GM18505 (cell line): ENCODE data around the gene C1orf21.

Source experiments
- ATAC-seq: cut with Tn5 transposase; IDR thresholded peaks from one replicate; pipeline ENCODE4 v1.9.1; 2021; ENCODE audit not compliant: unreplicated experiment
- POLR2A ChIP-seq: IDR thresholded peaks from 4 replicates; pipeline ENCODE4 v1.6.1; 2011; ENCODE audit warnings: borderline replicate concordance; ENCODE audit not compliant: insufficient read depth, insufficient read length; ENCODE audit errors: extremely low read depth

Gene C1orf21

GRCh38 chr1:184482136-184482535, 95.3 kb downstream of the C1orf21 start:
- TF ChIP-seq POLR2A: no peak
- no peak for ATAC-seq

DNA sequence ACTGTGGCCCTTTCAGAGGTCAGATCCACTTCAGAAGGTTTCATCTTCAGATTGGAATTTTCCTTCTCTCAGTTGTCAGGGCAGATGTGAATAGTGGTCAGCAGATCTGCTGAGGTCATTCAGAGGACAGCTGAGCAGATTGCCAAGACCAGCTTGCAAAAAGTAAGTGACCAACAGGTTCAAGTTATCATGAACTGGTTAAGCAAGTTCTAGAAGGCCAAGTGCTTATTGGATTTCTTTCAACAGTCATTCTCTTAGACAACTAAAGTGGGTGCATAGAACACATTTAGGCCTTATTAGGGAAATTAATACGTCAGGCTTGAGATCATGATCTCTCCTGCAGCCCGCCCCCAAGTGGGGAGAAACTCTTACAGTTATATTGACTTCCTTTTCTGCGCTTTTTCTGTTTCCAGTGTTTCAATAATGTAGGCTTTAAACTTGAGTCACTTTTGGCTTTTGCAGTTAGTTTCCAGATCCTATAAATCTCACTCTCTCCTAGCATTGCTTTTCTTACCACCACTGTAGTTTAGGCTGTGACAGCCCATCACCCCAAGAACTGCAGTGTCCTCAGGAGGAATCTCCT, 96.4 kb downstream of the C1orf21 start:
- no peak for TF ChIP-seq POLR2A
- no peak for ATAC-seq

- no peak for TF ChIP-seq POLR2A
- ATAC-seq: no peak
These were observed 99.2 kb downstream of the C1orf21 start for GRCh38 chr1:184485751-184486723.

DNA sequence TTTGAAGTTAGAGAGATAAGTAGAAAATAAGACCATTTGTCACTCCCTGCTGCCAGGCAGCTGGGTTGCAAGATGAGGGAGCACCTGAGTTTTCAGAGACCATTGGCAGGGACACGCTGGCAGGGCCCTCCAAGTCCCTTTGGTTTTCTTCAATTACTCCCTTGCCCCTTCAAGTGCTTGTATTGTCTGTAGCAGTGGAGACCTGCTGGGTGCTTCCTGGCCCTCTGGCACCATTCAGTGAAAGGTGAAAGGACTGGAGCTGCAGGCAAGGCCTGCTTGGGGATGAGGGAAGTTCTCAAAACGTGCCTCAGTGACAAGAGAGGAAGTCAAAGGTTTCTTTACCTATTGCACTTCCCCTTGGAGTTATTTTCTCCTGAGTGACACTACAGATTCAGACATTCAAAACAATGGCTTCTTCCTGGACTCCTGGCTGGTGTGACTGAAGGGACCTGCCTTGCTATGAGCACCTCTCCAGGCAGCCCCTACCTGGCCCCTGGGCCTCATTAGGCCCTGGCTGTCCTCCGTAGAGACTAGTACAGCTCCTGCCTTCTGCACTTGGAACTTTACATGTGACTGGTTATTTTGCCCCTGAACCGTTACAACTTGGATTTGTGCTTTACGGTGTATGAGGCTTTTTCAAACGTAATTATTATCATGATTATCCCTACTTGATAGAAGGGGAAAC, 100.1 kb downstream of the C1orf21 start:
- no peak for ATAC-seq

GRCh38 chr1:184487531-184488193, 100.8 kb downstream of the C1orf21 start:
- no peak for ATAC-seq
- no peak for TF ChIP-seq POLR2A

More for the DNA sequence above, 100.1 kb downstream of the C1orf21 start:
- TF ChIP-seq POLR2A: no peak

DNA sequence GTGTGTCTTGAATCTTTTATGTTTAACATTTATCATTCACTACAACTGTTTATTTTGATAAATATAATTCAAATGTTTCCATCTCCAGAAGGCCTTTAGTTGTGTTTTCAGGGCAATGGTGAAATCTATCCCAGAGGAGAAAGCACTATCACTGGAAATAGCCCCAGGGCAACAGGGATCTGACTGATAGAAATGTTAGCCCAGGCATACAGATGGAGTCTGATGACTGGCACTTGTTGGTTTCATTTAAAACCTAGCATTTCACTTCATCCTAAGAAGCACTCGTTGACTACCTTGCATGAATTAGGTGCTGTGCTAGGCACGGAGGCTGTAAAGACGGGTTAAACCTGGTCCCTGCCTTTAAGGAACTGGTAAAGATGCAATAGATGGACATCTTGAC, 103.1 kb downstream of the C1orf21 start:
- no peak for ATAC-seq

GRCh38 chr1:184492536-184492935, 105.7 kb downstream of the C1orf21 start:
- no peak for ATAC-seq
- TF ChIP-seq POLR2A: no peak

More for the DNA sequence above, 103.1 kb downstream of the C1orf21 start:
- no peak for TF ChIP-seq POLR2A

- no peak for ATAC-seq
- no peak for TF ChIP-seq POLR2A
These were observed 107.2 kb downstream of the C1orf21 start for GRCh38 chr1:184493987-184494388.

DNA sequence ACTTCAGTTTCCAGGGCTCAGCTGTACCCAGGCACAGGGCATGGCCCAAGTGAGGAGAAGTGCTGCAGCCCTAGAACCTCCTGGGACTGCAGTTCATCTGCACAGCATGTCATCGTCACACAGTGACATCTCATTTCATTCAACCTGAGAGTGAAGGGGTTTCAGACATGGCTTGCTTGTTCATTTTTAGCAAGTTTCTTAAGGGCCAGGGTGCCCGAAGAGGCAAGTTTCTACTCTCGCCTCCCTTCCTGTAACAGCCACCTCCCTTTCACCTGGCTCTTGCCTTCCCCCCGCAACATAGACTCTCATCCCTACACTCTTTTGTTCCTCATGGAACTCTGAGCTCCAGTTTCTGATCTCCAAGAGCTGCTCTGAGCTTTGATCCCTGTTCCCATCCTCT, 108.1 kb downstream of the C1orf21 start:
- no peak for TF ChIP-seq POLR2A
- ATAC-seq: peak; percentile 57

DNA sequence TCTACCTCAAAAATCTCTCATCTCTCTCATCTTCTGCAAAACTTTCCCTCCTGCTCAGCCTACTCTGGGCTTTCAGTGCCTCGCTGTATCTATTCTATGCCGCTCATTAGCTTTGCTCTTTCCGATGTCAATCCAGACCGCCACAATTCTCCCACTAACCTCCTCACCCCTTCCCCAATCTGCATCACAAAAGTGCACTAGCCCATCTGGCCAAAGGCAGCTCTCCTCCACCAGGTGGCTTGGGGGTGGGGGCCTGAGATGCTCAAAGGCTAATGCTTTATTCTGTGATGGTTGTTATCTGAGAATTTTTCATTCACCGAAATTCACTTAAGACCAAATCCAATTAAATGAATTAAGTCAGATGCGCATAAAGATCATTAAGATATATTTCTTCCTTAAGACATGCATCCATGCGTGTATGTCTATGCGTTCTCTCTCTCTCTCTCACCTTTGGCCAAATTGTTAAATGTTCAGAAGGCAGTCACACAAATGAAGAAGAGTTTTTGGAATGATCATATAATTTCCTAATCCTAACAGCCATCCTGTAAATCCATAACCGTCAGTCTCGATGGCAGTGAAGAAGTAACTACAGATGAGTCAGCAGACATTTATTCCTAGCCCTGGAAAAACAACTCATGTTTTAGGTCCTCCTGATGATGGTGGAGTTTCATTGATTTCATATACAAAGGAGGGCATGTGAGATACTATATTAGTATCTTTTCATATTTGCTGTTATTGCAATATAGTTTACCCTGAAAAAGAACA, 111.3 kb downstream of the C1orf21 start:
- ATAC-seq: no peak
- TF ChIP-seq POLR2A: no peak

DNA sequence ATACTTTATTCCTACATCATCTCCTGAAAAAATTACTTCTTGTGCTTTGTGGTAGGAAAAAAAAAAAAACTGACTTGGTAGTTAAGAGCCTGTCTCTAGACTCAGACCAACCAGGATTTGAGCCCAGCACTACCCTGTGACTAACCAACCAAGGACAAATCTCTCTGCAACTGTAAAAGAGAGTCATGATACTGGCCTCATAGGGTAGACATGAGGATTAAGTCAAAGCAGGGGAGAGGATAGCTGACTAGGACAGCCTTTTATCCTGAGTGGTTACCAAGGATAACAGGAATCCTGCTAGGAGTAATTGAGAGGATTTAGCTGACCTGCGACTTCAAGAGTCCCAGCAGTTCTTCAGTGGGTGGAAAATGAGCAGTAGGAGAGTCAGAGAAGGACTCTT, 112.8 kb downstream of the C1orf21 start:
- TF ChIP-seq POLR2A: no peak
- ATAC-seq: no peak

DNA sequence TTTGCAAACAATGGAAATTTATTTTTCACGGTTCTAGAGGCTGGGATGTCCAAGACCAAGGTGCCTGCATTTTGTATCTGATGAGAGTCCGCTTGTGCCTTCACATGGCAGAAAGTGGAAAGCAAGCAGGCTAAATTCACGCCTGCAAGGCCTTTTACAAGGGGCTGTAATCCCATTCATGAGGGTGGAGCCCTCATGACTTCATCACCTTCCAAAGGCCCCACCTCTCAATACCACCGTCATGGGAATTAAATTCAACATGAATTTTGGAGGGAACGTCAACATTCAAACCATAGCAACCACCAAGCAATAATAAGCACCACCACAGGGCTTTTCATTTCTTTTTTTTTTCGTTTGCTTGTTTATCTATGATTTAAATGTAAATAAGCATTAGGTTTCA, 115.3 kb downstream of the C1orf21 start:
- no peak for TF ChIP-seq POLR2A
- ATAC-seq: no peak
